DMS153 (cell line): ENCODE data around the gene MACO1.

ENCODE experiments used
- DNase-seq: peaks from one replicate; lab custom pipeline; 2025; lab: John Stamatoyannopoulos, UW

Gene MACO1

DNA sequence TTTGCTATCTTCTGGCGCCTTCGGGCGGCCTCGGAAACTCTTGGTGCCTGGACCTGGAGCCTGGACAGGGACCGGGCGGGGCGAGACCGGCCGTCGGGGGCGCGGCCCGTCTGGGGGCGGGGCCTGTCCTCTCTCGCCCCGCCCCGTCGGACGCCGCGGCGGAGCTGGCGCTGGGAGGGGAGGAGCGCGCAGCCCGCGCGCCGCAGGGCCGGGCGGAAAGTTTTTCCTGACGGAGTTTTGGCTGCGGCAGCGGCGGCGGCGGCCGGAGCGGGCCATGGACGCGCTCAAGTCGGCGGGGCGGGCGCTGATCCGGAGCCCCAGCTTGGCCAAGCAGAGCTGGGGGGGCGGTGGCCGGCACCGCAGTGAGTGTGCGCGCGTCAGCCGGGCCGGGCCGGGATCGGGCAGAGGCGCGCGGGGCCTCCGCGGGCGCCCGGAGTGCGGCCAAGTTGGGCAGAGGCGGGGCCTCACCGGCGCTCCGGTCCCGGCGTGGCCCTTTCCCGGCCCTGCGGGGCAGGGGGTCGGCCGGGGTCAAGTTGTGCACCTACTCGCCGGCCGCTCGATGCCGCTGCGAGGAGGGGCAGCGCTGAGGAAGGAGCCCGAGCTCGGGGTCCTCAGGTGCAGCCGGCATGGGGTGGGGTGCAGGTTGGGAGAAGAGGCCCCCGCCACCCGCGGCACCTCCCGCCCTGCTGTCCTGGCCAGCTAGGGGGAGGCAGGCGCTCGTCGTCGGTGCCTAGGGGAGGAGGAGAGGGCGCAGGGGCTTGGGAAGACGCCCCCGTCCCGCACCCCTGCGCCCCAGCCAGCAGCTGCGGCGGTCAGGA, 112.9 kb downstream of the MACO1 start, which contains the start of gene LDLRAP1:
TSS of gene LDLRAP1 (plus strand) at position 182 of the 818 bp plus-strand sequence. CDS start at position 275, 93 bp downstream.
- peak; percentile 28 for DNase-seq

DNA sequence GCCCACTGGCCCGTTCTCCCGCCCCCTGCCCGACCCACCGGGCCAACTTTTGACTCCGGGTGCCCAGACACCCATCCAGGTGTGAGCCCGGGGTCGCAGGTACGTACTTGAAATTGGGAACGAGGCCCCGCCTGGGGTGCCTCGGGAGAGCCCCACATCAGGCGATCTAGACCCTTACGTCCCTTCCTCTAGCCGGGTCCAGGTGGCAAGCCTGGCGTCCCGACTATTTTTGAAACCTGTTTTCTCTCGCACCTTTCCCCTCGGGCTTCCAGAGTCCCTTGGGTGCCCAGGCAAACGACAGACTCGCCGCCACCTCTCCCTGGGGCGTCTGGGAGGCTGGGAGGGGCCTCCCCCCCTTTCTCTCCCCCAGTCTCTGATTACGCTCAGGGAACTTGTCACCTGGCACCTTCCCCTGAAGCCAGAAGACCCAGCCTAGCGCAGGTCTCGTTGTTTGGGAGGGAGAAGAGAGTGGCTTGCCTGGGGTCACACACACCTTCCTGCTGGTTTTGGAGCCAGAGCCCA, 113.6 kb downstream of the MACO1 start:
- DNase-seq, result peak; percentile 23

- DNase-seq, result no peak
Measured at GRCh38 chr1:25544819-25545218, 114.1 kb downstream of the MACO1 start.

- no peak for DNase-seq
Measured at GRCh38 chr1:25545767-25546166, 115.1 kb downstream of the MACO1 start.

DNA sequence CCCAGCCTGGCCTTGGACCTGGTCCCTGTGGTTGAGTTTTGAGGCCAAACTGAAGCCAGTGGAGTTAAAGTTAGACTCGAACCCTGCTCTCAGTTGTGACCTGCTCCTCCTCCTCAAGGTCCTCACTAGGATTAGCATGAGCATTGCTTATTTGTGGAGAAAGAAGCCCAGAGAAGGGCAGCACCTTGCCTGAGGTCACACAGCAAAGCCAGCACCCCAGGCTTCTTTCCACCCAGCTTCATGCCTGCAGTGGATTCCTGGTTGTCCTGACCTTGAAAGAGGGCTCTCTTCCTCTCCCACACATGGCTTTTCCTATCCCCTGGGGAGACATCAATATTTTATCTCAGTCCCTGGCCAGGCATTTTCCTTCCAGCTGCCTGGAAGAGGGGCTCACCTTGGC, 115.5 kb downstream of the MACO1 start:
- DNase-seq, result no peak

- DNase-seq, result no peak
Measured at GRCh38 chr1:25548601-25549000, 117.9 kb downstream of the MACO1 start.

DNA sequence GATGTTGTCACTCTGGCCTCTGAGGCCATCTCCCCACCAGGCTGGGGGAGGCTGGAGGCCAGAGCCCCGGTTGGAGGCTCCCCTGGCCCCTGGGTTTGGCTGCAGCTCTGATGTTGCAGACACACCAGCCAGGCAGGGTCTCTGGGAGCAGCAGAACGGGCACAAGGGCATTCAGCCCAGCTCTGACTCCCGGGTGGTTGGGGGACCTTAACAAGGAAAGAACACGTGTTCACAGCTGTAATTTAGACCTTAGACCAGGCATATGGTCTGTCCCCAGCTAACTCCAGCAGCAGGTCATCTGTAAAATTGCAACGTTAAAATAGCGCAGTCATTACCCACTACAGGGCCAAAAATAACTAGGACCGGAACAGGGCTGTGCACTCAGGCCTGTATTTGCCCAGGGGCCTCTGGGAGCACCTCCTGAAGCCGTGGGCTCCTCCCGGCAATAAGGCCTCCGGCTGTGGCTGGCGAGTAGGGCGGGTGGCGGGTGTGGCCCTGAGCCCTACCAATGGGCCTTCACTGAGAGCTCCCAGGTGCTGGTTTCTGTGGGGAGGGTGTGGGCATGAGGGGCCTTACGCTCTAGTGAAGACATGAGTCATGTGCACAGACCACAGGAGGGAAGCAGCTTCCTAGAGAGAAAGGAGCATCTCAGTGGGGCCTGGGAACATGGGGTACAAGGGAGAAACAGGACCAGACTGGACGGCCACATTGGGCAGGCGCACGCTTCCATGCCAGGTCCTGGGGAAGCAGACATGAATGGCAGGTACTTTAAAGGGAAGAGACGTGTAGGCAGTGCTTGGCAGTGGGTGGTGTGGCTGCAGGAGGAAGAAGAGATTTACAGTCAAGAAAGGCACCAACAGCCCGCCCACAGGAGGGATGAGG, 118.8 kb downstream of the MACO1 start:
- peak; percentile 67 for DNase-seq
